CD1c-positive myeloid dendritic cell (primary cell): Measurements from ENCODE around the gene PHAF1.
A peak's percentile ranks its signal among the peaks of the same experiment; 100 is the strongest.

Source experiments
- DNase-seq: peaks from one replicate; pipeline ENCODE4 v3.0.0-alpha.2; 2016; ENCODE audit errors: extremely low spot score

The PHAF1 gene

GRCh38 chr16:67163164-67163998 lies 53.6 kb downstream of the PHAF1 start:
- DNase-seq = peak; percentile 49

GRCh38 chr16:67163999-67164558 lies 54.3 kb downstream of the PHAF1 start:
- DNase-seq = no peak

- peak; percentile 72 for DNase-seq
Observed at GRCh38 chr16:67164599-67165061, 54.9 kb downstream of the PHAF1 start, which contains the start of gene HSF4. Gene HSF4 (plus strand): TSS chr16:67164745. CDS start chr16:67164812, 67 bp downstream.

GRCh38 chr16:67165121-67166078 lies 55.7 kb downstream of the PHAF1 start:
- DNase-seq = peak; percentile 44

GRCh38 chr16:67166110-67166547 lies 56.4 kb downstream of the PHAF1 start:
- no peak for DNase-seq

GRCh38 chr16:67166598-67167168 lies 56.9 kb downstream of the PHAF1 start:
- no peak for DNase-seq

- DNase-seq = no peak
Observed at GRCh38 chr16:67167588-67167987, 57.8 kb downstream of the PHAF1 start.

GRCh38 chr16:67169011-67169451 lies 59.3 kb downstream of the PHAF1 start:
- DNase-seq = no peak

GRCh38 chr16:67169642-67170167 lies 60.0 kb downstream of the PHAF1 start:
- no peak for DNase-seq

- DNase-seq = peak; percentile 62
Observed at GRCh38 chr16:67170168-67170948, 60.6 kb downstream of the PHAF1 start, which contains the start of gene NOL3. Gene NOL3 (plus strand): TSS chr16:67170538.

GRCh38 chr16:67170949-67171649 lies 61.4 kb downstream of the PHAF1 start:
- DNase-seq = no peak

- no peak for DNase-seq
Observed at GRCh38 chr16:67173323-67173722, 63.6 kb downstream of the PHAF1 start.

GRCh38 chr16:67173808-67174705 lies 64.3 kb downstream of the PHAF1 start:
- peak; percentile 85 for DNase-seq

- no peak for DNase-seq
Observed at GRCh38 chr16:67174706-67175231, 65.0 kb downstream of the PHAF1 start.

GRCh38 chr16:67176662-67177061 lies 66.9 kb downstream of the PHAF1 start:
- no peak for DNase-seq

GRCh38 chr16:67177743-67178699 lies 68.3 kb downstream of the PHAF1 start:
- DNase-seq = peak; percentile 61

GRCh38 chr16:67179421-67180080 lies 69.8 kb downstream of the PHAF1 start:
- DNase-seq = no peak
